Erythroblast (primary cell): ENCODE measurements around the gene ANK3.

Source experiments
- GATA1 ChIP-seq: IDR thresholded peaks from 2 replicates; pipeline ENCODE4 v1.6.1; 2011; ENCODE audit warnings: low read depth, mild to moderate bottlenecking, control low read depth, low read length, moderate library complexity
- POLR2A ChIP-seq: IDR thresholded peaks from 2 replicates; pipeline ENCODE4 v1.6.1; 2011; ENCODE audit warnings: mild to moderate bottlenecking, low read length

DNA sequence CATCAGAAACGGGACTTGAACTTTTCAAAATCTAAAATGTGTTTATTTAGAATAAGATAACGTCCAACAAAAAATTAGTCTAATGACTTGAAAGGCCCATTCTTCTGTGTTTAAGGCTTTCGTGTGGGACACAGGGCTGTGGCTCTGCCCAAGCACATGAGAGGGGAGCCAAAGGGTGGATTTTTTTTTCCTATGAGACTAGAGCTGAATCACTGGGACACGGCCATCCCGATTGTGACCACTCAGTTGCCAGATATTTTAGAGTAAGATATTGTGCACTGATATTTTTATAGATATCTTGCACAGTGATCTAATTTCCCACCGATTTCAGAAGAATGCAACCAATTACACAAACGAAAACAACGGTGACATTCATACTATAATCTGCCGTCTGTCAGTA lies 99.9 kb downstream of the ANK3 start:
- no peak for TF ChIP-seq POLR2A
- no peak for TF ChIP-seq GATA1
